H9 (cell line): ENCODE results near the gene ANKRD30A. TPM values are rescaled to one million over a fixed set of nuclear protein-coding genes. Genes with fewer than 3 reads are reported as not detected.

Experiments used
- DNase-seq: peaks from one replicate; pipeline ENCODE4 v3.0.0-alpha.2; 2017
- H2AFZ ChIP-seq: one replicate; pipeline ENCODE4 v1.6.1; 2013; ENCODE audit warnings: mild to moderate bottlenecking, low read length, control low read depth, moderate library complexity
- H2AK5ac ChIP-seq: 2 replicates; pipeline ENCODE4 v1.6.1; 2013; ENCODE audit warnings: low read length, control low read depth, mixed read lengths; ENCODE audit not compliant: insufficient read length
- H2BK120ac ChIP-seq: one replicate; pipeline ENCODE4 v1.6.1; 2013; ENCODE audit warnings: low read depth, mild to moderate bottlenecking, low read length, control low read depth, inconsistent platforms; ENCODE audit not compliant: poor library complexity, severe bottlenecking
- H2BK12ac ChIP-seq: 2 replicates; pipeline ENCODE4 v1.6.1; 2013; ENCODE audit warnings: low read length, control low read depth, mixed read lengths, low read depth; ENCODE audit not compliant: insufficient read length
- H2BK15ac ChIP-seq: 2 replicates; pipeline ENCODE4 v1.6.1; 2013; ENCODE audit warnings: low read depth, low read length, control low read depth
- H2BK20ac ChIP-seq: one replicate; pipeline ENCODE4 v1.6.1; 2013; ENCODE audit warnings: low read depth, mild to moderate bottlenecking, low read length, control low read depth, inconsistent platforms; ENCODE audit not compliant: poor library complexity, severe bottlenecking
- H2BK5ac ChIP-seq: 2 replicates; pipeline ENCODE4 v1.6.1; 2013; ENCODE audit warnings: low read length, control low read depth, mixed read lengths; ENCODE audit not compliant: insufficient read length
- H3K14ac ChIP-seq: 2 replicates; pipeline ENCODE4 v1.6.1; 2013; ENCODE audit warnings: low read length, control low read depth; ENCODE audit not compliant: insufficient read depth
- H3K18ac ChIP-seq: 2 replicates; pipeline ENCODE4 v1.6.1; 2013; ENCODE audit warnings: low read depth, mild to moderate bottlenecking, mixed read lengths, low read length, control low read depth; ENCODE audit not compliant: insufficient read length
- H3K23ac ChIP-seq: 2 replicates; pipeline ENCODE4 v1.6.1; 2013; ENCODE audit warnings: low read length, control low read depth, mixed read lengths, low read depth; ENCODE audit not compliant: insufficient read length
- H3K23me2 ChIP-seq: 2 replicates; pipeline ENCODE4 v1.6.1; 2013; ENCODE audit warnings: low read depth, mild to moderate bottlenecking, mixed read lengths, low read length, control low read depth; ENCODE audit not compliant: insufficient read length, poor library complexity, severe bottlenecking
- H3K27ac ChIP-seq: 2 replicates; pipeline ENCODE4 v1.5.1; 2013; ENCODE audit warnings: low read length, control low read depth, mixed read lengths, low read depth; ENCODE audit not compliant: insufficient read length
- H3K27me3 ChIP-seq: 2 replicates; pipeline ENCODE4 v1.6.1; 2013; ENCODE audit warnings: low read length, control low read depth, inconsistent platforms; ENCODE audit not compliant: insufficient read depth
- H3K4ac ChIP-seq: 2 replicates; pipeline ENCODE4 v1.6.1; 2013; ENCODE audit warnings: low read depth, mild to moderate bottlenecking, control low read depth, inconsistent platforms, low read length, moderate library complexity
- H3K4me1 ChIP-seq: 2 replicates; pipeline ENCODE4 v1.6.1; 2013; ENCODE audit warnings: low read length, control low read depth, inconsistent platforms; ENCODE audit not compliant: insufficient read depth
- H3K4me2 ChIP-seq: 2 replicates; pipeline ENCODE4 v1.6.1; 2013; ENCODE audit warnings: low read length, control low read depth, mixed read lengths; ENCODE audit not compliant: insufficient read length, insufficient read depth
- H3K56ac ChIP-seq: 2 replicates; pipeline ENCODE4 v1.6.1; 2013; ENCODE audit warnings: low read depth, mild to moderate bottlenecking, mixed read lengths, low read length, control low read depth; ENCODE audit not compliant: insufficient read length
- H3K79me1 ChIP-seq: 2 replicates; pipeline ENCODE4 v1.6.1; 2013; ENCODE audit warnings: low read depth, mild to moderate bottlenecking, moderate library complexity, low read length, control low read depth, inconsistent platforms; ENCODE audit not compliant: insufficient read depth, poor library complexity, severe bottlenecking
- H3K79me2 ChIP-seq: 2 replicates; pipeline ENCODE4 v1.6.1; 2013; ENCODE audit warnings: low read length, control low read depth, inconsistent platforms; ENCODE audit not compliant: insufficient read depth
- H3K9ac ChIP-seq: 2 replicates; pipeline ENCODE4 v1.6.1; 2013; ENCODE audit warnings: low read length, control low read depth, mixed read lengths; ENCODE audit not compliant: insufficient read length; ENCODE audit errors: extremely low read depth
- H3K9me3 ChIP-seq: one replicate; pipeline ENCODE4 v1.6.1; 2013; ENCODE audit warnings: low read depth, low read length, inconsistent platforms; ENCODE audit not compliant: control insufficient read depth
- H3T11ph ChIP-seq: one replicate; pipeline ENCODE4 v1.6.1; 2013; ENCODE audit warnings: mild to moderate bottlenecking, low read length, control low read depth, inconsistent platforms
- H4K20me1 ChIP-seq: one replicate; pipeline ENCODE4 v1.6.1; 2013; ENCODE audit not compliant: control insufficient read depth, insufficient read length, insufficient read depth
- H4K5ac ChIP-seq: 2 replicates; pipeline ENCODE4 v1.6.1; 2013; ENCODE audit warnings: low read depth, mild to moderate bottlenecking, mixed read lengths, low read length, control low read depth; ENCODE audit not compliant: insufficient read length
- H4K8ac ChIP-seq: replicated peaks from 2 replicates; pipeline ENCODE4 v1.6.1; 2013; ENCODE audit warnings: low read length, control low read depth, mixed read lengths, low read depth; ENCODE audit not compliant: insufficient read length
- H4K91ac ChIP-seq: 2 replicates; pipeline ENCODE4 v1.6.1; 2013; ENCODE audit warnings: low read depth, mild to moderate bottlenecking, moderate library complexity, mixed read lengths, low read length, control low read depth; ENCODE audit not compliant: insufficient read length
- H3K27ac Mint-ChIP-seq, 3 experiments: 2 replicates in 2 of 3; 3 replicates in 1 of 3; pipeline ENCODE4 v1.8.0; 2020 to 2021; ENCODE audit warnings: mixed read lengths in 3 of 3, mild to moderate bottlenecking in 1 of 3, moderate library complexity in 1 of 3
- H3K27me3 Mint-ChIP-seq: 2 replicates; pipeline ENCODE4 v1.8.0; 2021; ENCODE audit warnings: low read depth, mild to moderate bottlenecking, moderate library complexity, mixed read lengths
- H3K36me3 Mint-ChIP-seq, 3 experiments: 2 replicates in 2 of 3; 3 replicates in 1 of 3; pipeline ENCODE4 v1.8.0; 2020 to 2021; ENCODE audit warnings: low read depth in 3 of 3, mixed read lengths in 3 of 3; ENCODE audit not compliant: insufficient read depth in 1 of 3
- H3K4me1 Mint-ChIP-seq, 2 experiments: 2 replicates each; pipeline ENCODE4 v1.8.0; 2020; ENCODE audit warnings: mixed read lengths in 2 of 2
- H3K4me3 Mint-ChIP-seq, 2 experiments: 2 replicates in 1 of 2; 3 replicates in 1 of 2; pipeline ENCODE4 v1.8.0; 2020 to 2021; ENCODE audit warnings: mild to moderate bottlenecking in 2 of 2, mixed read lengths in 2 of 2, moderate library complexity in 1 of 2
- H3K9me3 Mint-ChIP-seq, 2 experiments: 2 replicates in 1 of 2; 3 replicates in 1 of 2; pipeline ENCODE4 v1.8.0; 2020; ENCODE audit warnings: mild to moderate bottlenecking in 2 of 2, mixed read lengths in 2 of 2, moderate library complexity in 1 of 2
- CTCF ChIP-seq: fragments of 200-600 bp; sonication (generic); conservative IDR thresholded peaks from 3 replicates; pipeline ENCODE4 v1.8.0; 2021; ENCODE audit warnings: antibody characterized with exemption, mild to moderate bottlenecking
- WGBS: extraction: QIAGEN DNeasy Blood & Tissue Kit; methylation state at CpG from one replicate; pipeline ENCODE4 v1.1.7; 2013; ENCODE audit warnings: missing lambda C conversion rate, low lambda C conversion rate, mixed read lengths; ENCODE audit not compliant: insufficient read length; ENCODE audit errors: extremely low coverage; 5-methylcytosine and 5-hydroxymethylcytosine counted together
- total RNA-seq: library from RNA; stranded (reverse); gene quantifications from 2 replicates; pipeline ENCODE4 v1.2.1, GENCODE V29; 2021

ANKRD30A gene
- total RNA-seq, 1 experiment from 2014 or later, result not detected

DNA sequence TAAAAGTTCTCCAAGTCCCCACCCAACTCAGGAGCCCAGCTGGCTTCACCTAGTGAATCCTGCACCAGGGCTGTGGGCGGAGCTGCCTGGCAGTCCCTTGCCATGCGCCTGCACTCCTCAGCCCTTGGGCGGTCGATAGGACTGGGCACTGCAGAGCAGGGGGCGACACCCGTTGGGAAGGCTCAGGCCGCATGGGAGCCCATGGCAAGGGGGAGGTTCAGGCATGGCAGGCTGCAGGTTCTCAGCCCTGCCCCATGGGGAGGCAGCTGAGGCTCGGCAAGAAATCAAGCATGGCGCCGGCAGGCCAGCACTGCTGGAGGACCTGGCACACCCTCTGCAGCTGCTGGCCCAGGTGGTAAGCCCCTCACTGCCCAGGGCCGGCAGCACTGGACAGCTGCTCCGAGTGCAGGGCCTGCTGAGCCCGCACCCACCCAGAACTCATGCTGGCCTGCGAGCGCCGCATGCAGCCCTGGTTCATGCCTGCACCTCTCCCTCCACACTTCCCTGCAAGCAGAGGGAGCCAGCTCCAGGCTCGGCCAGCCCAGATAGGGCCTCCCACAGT is 149.9 kb downstream of the ANKRD30A start:
- no peak overlapping the region for H3K18ac ChIP-seq
- H3K79me1 ChIP-seq, result no peaks in the 10 kb centered on the region
- no peak overlapping the region for H3K14ac ChIP-seq
- no peak overlapping the region for H2BK15ac ChIP-seq
- TF ChIP-seq CTCF, result no peak
- H3T11ph ChIP-seq, result no peak overlapping the region
- H3K9me3 Mint-ChIP-seq, result peaks cover 93 to 95% of the 10 kb centered on the region in 2 experiments
- peaks cover 3 to 42% (median 19%) of the 10 kb centered on the region in 3 experiments; a peak in 6 of 7 replicates for H3K36me3 Mint-ChIP-seq
- H3K4me3 Mint-ChIP-seq, result no peak overlapping the region
- H2AFZ ChIP-seq, result no peak overlapping the region
- no peak overlapping the region for H2BK12ac ChIP-seq
- no peaks in the 10 kb centered on the region for H3K4me1 ChIP-seq
- no peaks in the 10 kb centered on the region for H3K27me3 ChIP-seq
- no peak overlapping the region for H2AK5ac ChIP-seq
- H4K5ac ChIP-seq, result no peak overlapping the region
- H4K8ac ChIP-seq, result no peak overlapping the region
- no peaks in the 10 kb centered on the region for H4K20me1 ChIP-seq
- DNase-seq, result no peak
- no peaks in the 10 kb centered on the region for H3K4me1 Mint-ChIP-seq
- no CpG with 5 or more reads among the region's 17 CpGs for WGBS
- peaks cover 51% of the 10 kb centered on the region for H3K9me3 ChIP-seq
- no peak overlapping the region for H3K27ac Mint-ChIP-seq
- H3K4me2 ChIP-seq, result no peak overlapping the region
- H3K27ac ChIP-seq, result no peak overlapping the region
- H4K91ac ChIP-seq, result no peak overlapping the region
- H2BK120ac ChIP-seq, result no peak overlapping the region
- no peak overlapping the region for H3K4ac ChIP-seq
- H2BK20ac ChIP-seq, result no peak overlapping the region
- no peak overlapping the region for H3K23ac ChIP-seq
- H2BK5ac ChIP-seq, result no peak overlapping the region
- H3K56ac ChIP-seq, result no peak overlapping the region
- H3K23me2 ChIP-seq, result no peaks in the 10 kb centered on the region
- no peaks in the 10 kb centered on the region for H3K79me2 ChIP-seq
- H3K27me3 Mint-ChIP-seq, result no peaks in the 10 kb centered on the region; the same call in 1 of the 2 replicates
- H3K9ac ChIP-seq, result no peak overlapping the region
